GM06990 (cell line): Measurements from ENCODE around the gene CCBE1.

Source experiments
- DNase-seq: peaks from one replicate; pipeline ENCODE4 v3.0.0-alpha.2; 2011; ENCODE audit not compliant: insufficient read length; ENCODE audit errors: extremely low read depth
- H3K27me3 ChIP-seq: replicated peaks from 2 replicates; pipeline ENCODE4 v1.6.0; 2011; ENCODE audit warnings: low read length; ENCODE audit not compliant: control insufficient read depth, insufficient read depth
- H3K36me3 ChIP-seq: 2 replicates; pipeline ENCODE4 v1.5.1; 2011; ENCODE audit warnings: low read length; ENCODE audit not compliant: control insufficient read depth, insufficient read depth
- H3K4me3 ChIP-seq: replicated peaks from 2 replicates; pipeline ENCODE4 v1.5.1; 2011; ENCODE audit warnings: low read depth, mild to moderate bottlenecking, control low read depth, low read length
- TF ChIP-seq, protein P1 (sequence below): IDR thresholded peaks from 2 replicates; pipeline ENCODE4 v1.5.1; 2011; ENCODE audit warnings: low read length, control low read depth, mild to moderate bottlenecking, inconsistent platforms; ENCODE audit not compliant: insufficient read depth, poor library complexity, severe bottlenecking

CCBE1 gene

DNA sequence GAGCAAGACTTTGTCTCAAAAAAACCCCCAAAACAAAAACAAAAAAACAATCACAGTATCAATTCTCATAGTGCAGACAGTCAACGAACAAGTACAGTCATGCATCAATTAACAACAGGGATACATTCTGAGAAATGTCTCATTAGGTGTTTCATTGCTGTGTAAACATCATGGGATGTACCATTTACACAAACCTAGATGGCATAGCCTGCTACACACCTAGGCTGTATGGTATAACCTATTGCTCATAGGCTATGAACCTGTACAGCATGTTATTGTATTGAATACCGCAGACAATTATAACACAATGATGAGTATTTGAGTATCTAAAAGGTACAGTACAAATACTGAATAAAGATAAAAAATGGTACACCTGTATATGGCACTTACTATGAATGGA lies 270.4 kb downstream of the CCBE1 start:
- Histone ChIP-seq H3K27me3 (no peaks in the 10 kb centered on the region; the same call in none of the 2 replicates), H3K4me3 (no peak overlapping the region), H3K36me3 (no peaks in the 10 kb centered on the region)
- TF ChIP-seq, protein P1, sequence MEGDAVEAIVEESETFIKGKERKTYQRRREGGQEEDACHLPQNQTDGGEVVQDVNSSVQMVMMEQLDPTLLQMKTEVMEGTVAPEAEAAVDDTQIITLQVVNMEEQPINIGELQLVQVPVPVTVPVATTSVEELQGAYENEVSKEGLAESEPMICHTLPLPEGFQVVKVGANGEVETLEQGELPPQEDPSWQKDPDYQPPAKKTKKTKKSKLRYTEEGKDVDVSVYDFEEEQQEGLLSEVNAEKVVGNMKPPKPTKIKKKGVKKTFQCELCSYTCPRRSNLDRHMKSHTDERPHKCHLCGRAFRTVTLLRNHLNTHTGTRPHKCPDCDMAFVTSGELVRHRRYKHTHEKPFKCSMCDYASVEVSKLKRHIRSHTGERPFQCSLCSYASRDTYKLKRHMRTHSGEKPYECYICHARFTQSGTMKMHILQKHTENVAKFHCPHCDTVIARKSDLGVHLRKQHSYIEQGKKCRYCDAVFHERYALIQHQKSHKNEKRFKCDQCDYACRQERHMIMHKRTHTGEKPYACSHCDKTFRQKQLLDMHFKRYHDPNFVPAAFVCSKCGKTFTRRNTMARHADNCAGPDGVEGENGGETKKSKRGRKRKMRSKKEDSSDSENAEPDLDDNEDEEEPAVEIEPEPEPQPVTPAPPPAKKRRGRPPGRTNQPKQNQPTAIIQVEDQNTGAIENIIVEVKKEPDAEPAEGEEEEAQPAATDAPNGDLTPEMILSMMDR: no peak
- no peak for DNase-seq

DNA sequence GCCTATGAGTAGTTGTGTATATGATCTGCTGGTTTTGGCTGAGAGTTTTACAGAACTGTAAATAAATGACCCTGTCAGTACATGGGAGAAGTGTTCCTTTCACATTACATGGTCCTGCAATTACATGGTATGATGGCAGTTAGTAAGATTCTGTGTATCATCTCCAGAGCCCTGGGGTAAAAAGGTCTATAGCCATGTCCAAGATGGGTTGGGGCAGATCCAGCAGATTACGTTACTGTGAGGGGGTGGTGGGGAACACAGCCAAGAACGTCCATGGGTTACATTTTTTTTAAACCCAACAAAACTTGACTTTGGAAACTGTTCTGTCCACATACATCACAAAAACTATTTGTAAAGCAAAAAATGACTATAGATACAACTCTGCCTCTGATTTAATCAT lies 274.0 kb downstream of the CCBE1 start:
- no peak for DNase-seq
- no peak overlapping the region for H3K4me3 ChIP-seq
- H3K36me3 ChIP-seq: no peaks in the 10 kb centered on the region
- TF ChIP-seq, protein P1: no peak
- no peaks in the 10 kb centered on the region; the same call in none of the 2 replicates for H3K27me3 ChIP-seq

DNA sequence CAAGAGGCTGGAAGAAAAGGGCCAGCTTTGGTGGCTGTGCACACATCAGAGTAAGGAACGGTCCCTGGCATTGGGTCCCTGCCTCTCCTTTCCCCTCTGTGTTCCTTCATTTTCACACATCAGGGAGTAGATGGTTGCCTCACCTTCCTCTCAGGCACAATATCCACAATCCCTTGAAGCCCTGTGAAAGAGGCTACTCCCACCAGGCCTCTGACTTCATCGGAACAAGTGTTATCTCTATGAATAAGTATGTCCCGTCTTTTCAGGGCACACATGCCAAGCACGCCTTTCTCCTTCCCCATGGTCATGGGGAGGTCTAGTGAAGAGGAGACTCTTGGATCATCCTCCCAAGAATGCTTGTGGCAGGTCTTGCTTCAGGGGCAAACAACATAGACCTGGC lies 277.0 kb downstream of the CCBE1 start:
- H3K36me3 ChIP-seq: no peaks in the 10 kb centered on the region
- no peaks in the 10 kb centered on the region; the same call in none of the 2 replicates for H3K27me3 ChIP-seq
- DNase-seq: no peak
- H3K4me3 ChIP-seq: no peak overlapping the region
- TF ChIP-seq, protein P1: no peak

DNA sequence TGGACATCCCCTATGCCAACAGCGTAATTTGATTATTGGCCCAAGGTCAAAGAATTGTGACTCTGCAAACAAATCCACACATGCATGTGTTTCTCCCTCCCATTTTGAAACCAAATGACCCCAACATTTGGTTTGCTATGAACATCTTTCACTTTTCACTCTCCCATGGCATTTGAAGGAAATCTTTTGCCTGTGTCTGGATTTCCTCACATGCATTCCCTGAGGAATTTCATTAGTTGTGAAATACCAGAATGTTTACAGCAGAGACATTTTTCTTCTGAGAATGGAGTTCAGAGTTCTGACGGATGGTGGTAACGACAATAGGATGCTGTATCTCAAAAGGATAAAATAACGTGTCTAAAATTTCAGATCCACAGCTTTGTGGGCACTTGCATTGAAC lies 277.8 kb downstream of the CCBE1 start:
- no peak overlapping the region for H3K4me3 ChIP-seq
- H3K27me3 ChIP-seq: no peaks in the 10 kb centered on the region; the same call in none of the 2 replicates
- H3K36me3 ChIP-seq: no peaks in the 10 kb centered on the region
- TF ChIP-seq, protein P1: no peak
- no peak for DNase-seq

DNA sequence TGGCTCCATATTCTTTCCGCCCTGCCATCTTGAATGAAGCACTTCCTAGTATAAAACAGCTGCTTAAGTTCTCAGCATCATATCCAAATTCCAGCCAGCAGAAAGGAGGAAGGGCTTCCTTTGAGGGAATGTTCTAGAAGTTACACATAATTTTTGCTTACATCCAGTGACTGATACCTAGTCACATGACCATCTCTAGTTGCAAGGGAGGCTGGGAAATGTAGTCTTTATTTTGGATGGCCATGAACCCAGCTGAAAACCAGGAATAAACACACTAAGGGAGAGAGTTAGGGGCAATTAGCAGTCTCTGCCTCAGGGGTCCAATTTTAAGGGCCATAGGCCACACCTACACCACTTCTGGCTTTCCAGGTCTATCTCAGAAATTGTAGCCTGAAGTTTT lies 280.4 kb downstream of the CCBE1 start:
- TF ChIP-seq, protein P1: no peak
- no peak for DNase-seq
- H3K36me3 ChIP-seq: no peaks in the 10 kb centered on the region
- H3K27me3 ChIP-seq: no peaks in the 10 kb centered on the region
- no peak overlapping the region for H3K4me3 ChIP-seq

DNA sequence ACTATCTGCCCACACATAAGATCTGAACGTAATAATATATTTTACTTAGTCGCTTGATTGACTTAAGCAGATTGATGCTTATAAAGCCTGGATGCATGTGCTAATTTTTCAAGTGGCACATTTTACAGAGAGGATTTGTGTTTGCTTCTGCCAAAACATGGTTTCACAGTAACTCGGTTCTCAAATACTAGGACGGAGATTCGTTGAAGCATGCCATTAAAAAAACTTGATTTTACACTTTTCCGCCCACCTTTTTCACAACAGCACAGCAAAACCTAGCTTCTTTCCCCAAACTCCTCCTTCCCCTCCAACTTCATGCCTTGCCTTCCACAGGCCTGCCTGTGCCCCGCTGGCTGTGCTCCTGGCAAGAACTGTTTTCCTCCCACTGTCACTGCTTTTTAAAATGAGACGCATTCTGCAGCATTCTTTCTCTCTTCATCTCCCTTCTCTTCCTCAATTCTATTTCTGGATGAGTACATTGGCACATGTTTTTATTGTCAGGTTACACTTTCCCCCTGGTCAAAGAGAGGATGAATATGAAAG lies 283.0 kb downstream of the CCBE1 start:
- H3K27me3 ChIP-seq: no peaks in the 10 kb centered on the region
- no peak overlapping the region for H3K4me3 ChIP-seq
- TF ChIP-seq, protein P1: no peak
- DNase-seq: no peak
- H3K36me3 ChIP-seq: no peaks in the 10 kb centered on the region
